Osteocyte (in vitro differentiated cells): Measurements from ENCODE around the gene PRPH2. TPM values are rescaled to one million over a fixed set of nuclear protein-coding genes. Genes with fewer than 3 reads are reported as not detected.

Experiments
- DNase-seq: peaks from one replicate; pipeline ENCODE4 v3.0.0; 2021; ENCODE audit warnings: mixed read lengths; ENCODE audit not compliant: unreplicated experiment; ENCODE audit errors: extremely low spot score
- H3K27ac Mint-ChIP-seq: one replicate; pipeline ENCODE4 v1.8.0; 2021; ENCODE audit warnings: mild to moderate bottlenecking, mixed read lengths; ENCODE audit not compliant: unreplicated experiment
- H3K27me3 Mint-ChIP-seq: one replicate; pipeline ENCODE4 v1.8.0; 2021; ENCODE audit warnings: mixed read lengths; ENCODE audit not compliant: unreplicated experiment
- H3K36me3 Mint-ChIP-seq: one replicate; pipeline ENCODE4 v1.8.0; 2021; ENCODE audit warnings: mixed read lengths; ENCODE audit not compliant: unreplicated experiment
- H3K4me1 Mint-ChIP-seq: one replicate; pipeline ENCODE4 v1.8.0; 2021; ENCODE audit warnings: mixed read lengths; ENCODE audit not compliant: unreplicated experiment
- H3K4me3 Mint-ChIP-seq: one replicate; pipeline ENCODE4 v1.8.0; 2021; ENCODE audit warnings: mild to moderate bottlenecking, moderate library complexity, mixed read lengths; ENCODE audit not compliant: unreplicated experiment
- H3K9me3 Mint-ChIP-seq: one replicate; pipeline ENCODE4 v1.8.0; 2021; ENCODE audit warnings: mixed read lengths; ENCODE audit not compliant: unreplicated experiment
- total RNA-seq: library from RNA; stranded (reverse); gene quantifications from 2 replicates; pipeline ENCODE4 v1.2.1, GENCODE V29; 2021
- TF ChIP-seq, protein P1 (sequence below): fragments of 200-600 bp; sonication (generic); IDR thresholded peaks from 2 replicates; pipeline ENCODE4 v1.5.0; 2021; ENCODE audit warnings: antibody characterized with exemption, mild to moderate bottlenecking, moderate library complexity

The PRPH2 gene
- total RNA-seq, 1 donor from 2014 or later, result not detected

DNA sequence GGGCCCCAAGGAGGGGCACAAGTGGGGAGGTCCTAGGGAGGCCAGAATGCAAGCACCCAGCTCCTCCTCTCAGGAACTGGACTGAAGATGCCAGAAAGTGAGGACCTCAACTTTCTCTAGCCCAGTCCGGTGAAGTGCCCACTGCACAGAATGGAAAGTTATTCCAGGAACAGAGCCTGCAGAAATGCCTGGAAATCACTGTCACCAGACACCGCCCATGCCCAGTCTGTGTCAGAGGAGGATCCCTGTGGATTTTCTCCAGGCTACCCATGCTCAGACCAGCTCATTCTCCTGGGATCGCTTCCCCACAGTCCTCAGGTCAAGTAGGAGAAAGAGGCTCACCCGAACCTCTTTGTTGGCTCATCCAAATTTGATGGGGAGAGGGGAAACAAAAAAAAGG is 6.5 kb downstream of the PRPH2 start:
- H3K4me3 Mint-ChIP-seq, result no peak overlapping the region
- peaks cover 10% of the 10 kb centered on the region for H3K4me1 Mint-ChIP-seq
- peaks cover 4% of the 10 kb centered on the region for H3K36me3 Mint-ChIP-seq
- no peak for DNase-seq
- peaks cover 9% of the 10 kb centered on the region for H3K9me3 Mint-ChIP-seq
- TF ChIP-seq, protein P1, sequence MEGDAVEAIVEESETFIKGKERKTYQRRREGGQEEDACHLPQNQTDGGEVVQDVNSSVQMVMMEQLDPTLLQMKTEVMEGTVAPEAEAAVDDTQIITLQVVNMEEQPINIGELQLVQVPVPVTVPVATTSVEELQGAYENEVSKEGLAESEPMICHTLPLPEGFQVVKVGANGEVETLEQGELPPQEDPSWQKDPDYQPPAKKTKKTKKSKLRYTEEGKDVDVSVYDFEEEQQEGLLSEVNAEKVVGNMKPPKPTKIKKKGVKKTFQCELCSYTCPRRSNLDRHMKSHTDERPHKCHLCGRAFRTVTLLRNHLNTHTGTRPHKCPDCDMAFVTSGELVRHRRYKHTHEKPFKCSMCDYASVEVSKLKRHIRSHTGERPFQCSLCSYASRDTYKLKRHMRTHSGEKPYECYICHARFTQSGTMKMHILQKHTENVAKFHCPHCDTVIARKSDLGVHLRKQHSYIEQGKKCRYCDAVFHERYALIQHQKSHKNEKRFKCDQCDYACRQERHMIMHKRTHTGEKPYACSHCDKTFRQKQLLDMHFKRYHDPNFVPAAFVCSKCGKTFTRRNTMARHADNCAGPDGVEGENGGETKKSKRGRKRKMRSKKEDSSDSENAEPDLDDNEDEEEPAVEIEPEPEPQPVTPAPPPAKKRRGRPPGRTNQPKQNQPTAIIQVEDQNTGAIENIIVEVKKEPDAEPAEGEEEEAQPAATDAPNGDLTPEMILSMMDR, result no peak
- peaks cover 13% of the 10 kb centered on the region for H3K27me3 Mint-ChIP-seq
- H3K27ac Mint-ChIP-seq, result no peak overlapping the region

DNA sequence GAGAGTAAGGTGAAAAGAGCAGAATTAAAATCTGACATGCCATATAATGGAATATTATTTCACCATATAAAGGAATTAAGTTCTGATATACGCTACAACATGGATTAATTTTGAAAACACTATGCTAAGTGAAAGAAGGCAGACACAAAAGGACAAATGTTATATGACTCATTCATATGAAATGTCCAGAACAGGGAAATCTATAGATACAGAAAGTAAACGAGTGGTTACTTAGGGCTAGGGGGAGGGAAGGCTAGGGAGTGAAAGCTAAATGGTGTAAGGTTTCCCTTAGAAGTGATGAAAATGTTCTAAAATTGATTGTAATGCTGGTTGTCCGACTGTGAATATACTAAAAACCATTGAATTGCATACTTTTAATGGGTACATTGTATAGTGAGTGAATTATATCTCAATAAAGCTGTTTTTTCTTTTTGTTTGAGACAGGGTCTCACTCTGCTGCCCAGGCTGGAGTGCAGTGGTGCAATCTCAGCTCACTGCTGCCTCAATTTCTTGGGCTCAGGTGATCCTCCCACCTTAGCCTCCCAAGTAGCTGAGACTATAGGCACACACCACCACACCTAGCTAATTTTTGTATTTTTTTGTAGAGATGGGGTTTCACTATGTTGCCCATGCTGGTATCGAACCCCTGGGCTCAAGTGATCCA is 8.2 kb downstream of the PRPH2 start:
- peaks cover 6% of the 10 kb centered on the region for H3K4me1 Mint-ChIP-seq
- H3K27ac Mint-ChIP-seq, result no peak overlapping the region
- peaks cover 4% of the 10 kb centered on the region for H3K36me3 Mint-ChIP-seq
- H3K27me3 Mint-ChIP-seq, result no peaks in the 10 kb centered on the region
- H3K9me3 Mint-ChIP-seq, result peaks cover 9% of the 10 kb centered on the region
- DNase-seq, result no peak
- no peak overlapping the region for H3K4me3 Mint-ChIP-seq
- TF ChIP-seq, protein P1, result no peak

DNA sequence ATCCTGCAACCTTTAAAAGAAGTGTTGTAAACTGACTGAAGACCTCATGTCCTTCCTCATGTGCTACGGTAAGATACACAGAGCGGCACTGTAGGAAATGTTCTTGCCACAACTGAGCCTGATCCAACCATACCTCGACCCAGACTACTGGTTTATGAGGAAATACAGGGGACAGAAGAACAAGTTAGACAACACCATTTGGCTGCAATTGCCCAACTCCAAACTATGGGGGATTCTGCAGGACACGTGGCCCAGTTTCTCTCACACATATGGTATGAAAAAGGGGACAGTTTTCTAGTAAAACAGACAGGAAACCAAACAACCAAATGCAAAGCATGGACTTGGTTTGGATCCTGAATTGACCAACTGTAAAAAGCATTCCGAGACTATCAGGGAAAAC is 10.5 kb downstream of the PRPH2 start:
- no peak overlapping the region for H3K4me3 Mint-ChIP-seq
- no peaks in the 10 kb centered on the region for H3K27me3 Mint-ChIP-seq
- H3K4me1 Mint-ChIP-seq, result peaks cover 6% of the 10 kb centered on the region
- H3K9me3 Mint-ChIP-seq, result peaks cover 9% of the 10 kb centered on the region
- no peak overlapping the region for H3K27ac Mint-ChIP-seq
- TF ChIP-seq, protein P1, result no peak
- no peak for DNase-seq
- peaks cover 4% of the 10 kb centered on the region for H3K36me3 Mint-ChIP-seq

DNA sequence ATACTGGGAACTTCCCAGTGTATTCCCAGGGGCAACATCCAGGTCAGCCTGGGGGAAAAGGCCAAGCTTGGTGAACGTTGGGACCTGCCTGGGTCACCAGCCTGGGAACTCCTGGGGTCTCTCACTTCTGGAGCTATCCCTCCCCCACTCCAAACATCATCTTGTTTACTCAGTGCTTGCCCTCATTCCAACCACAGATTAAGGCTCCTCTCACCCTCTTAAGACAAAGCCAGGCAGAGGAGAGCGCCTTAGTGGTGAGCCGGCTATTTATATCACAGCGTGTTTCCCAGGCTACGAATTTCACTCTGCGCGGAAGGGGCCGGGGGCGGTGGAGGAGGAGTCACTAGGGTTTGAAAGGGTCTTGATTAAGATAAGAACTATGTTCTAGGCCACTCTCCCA is 12.1 kb downstream of the PRPH2 start:
- peaks cover 9% of the 10 kb centered on the region for H3K9me3 Mint-ChIP-seq
- TF ChIP-seq, protein P1, result no peak
- H3K27ac Mint-ChIP-seq, result no peak overlapping the region
- DNase-seq, result no peak
- H3K4me3 Mint-ChIP-seq, result no peak overlapping the region
- H3K36me3 Mint-ChIP-seq, result peaks cover 4% of the 10 kb centered on the region
- H3K27me3 Mint-ChIP-seq, result no peaks in the 10 kb centered on the region
- peaks cover 6% of the 10 kb centered on the region for H3K4me1 Mint-ChIP-seq

DNA sequence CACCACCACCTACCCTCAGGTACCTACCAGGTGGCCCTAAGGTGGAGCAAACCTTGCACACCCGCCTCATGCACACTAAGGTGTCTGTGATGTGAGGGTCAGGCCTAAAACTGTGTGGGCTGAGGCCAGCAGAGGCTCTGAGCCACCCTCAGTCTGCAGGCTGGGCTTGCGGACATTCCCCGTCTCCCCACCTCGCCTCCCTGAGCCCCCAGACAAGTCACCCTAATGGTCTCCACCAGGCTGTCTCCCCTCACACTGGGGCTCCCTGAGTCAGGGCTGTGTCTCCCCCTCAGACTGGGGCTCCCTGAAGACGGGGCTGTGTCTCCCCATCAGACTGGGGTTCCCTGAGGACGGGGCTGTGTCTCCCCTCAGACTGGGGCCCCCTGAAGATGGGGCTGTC is 12.5 kb downstream of the PRPH2 start:
- DNase-seq, result no peak
- H3K4me3 Mint-ChIP-seq, result no peak overlapping the region
- H3K9me3 Mint-ChIP-seq, result peaks cover 9% of the 10 kb centered on the region
- no peaks in the 10 kb centered on the region for H3K27me3 Mint-ChIP-seq
- peaks cover 6% of the 10 kb centered on the region for H3K4me1 Mint-ChIP-seq
- peaks cover 4% of the 10 kb centered on the region for H3K36me3 Mint-ChIP-seq
- TF ChIP-seq, protein P1, result no peak
- no peak overlapping the region for H3K27ac Mint-ChIP-seq
